LoVo (cell line): ENCODE data around the gene TRHDE.

ENCODE experiments used
- DNase-seq: peaks from one replicate; pipeline ENCODE4 v3.0.0-alpha.2; 2016; ENCODE audit warnings: low spot score

Gene TRHDE

DNA sequence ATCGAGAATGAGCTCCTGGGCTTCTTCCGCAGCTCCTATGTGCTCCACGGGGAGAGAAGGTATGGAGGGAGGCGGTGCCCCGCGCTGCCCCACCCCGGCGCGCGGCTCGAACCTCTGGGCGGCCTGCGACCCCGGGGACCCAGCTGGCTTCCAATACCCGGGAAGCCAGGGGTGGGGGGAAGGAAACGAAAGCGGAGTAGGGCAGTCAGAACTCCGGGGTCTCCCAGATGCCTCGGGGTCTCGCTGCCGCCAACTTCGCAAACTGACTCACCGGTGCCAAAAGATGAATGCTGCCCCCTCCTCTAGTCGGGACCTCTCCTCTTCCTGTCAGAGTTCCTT is 1.3 kb downstream of the TRHDE start:
- DNase-seq = no peak

DNA sequence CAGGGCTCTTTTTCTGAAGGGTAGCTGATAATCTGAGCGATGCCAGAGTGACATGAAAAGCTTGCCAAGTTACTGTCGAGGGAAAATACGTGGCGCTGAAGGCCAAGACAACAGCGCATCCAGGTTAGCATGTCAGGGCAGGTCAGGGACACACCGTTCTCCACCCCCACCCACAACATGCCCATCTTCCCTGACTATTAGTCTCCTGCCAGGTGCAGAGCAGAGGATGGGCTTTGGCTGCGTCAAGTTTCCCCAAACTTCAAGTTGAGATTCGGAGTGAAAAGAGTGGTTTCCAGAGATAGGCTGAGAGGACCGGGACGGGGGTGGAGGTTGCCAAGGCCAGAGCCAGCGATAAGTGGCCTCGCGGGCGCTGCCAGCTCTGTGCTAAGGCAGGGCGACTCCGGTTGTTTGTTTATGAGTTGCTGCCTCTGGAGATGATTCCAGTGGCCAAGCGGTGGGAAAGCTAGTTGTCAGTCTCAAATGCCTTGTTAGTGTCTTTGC is 1.7 kb downstream of the TRHDE start:
- no peak for DNase-seq

DNA sequence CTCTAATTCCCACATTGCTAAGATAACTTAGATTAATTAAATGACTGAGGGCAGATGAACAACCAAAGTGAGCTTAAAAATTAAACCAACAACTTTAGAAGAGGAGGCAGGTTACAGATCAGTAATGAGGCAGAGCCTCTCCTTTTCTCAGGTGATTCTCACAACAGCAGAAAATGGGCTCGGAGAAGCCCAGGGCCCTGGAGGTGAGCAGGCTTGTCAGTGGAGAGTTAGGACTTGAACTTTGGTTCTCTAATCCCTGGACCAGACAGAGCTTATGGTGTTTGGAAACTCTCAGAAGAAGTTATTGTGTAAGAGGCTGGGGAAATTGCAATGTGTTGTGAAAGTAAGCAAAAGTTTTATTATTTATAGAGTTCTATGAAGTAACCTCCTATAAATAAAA is 2.8 kb downstream of the TRHDE start:
- no peak for DNase-seq

GRCh38 chr12:72275526-72275925 is 3.4 kb downstream of the TRHDE start:
- no peak for DNase-seq

DNA sequence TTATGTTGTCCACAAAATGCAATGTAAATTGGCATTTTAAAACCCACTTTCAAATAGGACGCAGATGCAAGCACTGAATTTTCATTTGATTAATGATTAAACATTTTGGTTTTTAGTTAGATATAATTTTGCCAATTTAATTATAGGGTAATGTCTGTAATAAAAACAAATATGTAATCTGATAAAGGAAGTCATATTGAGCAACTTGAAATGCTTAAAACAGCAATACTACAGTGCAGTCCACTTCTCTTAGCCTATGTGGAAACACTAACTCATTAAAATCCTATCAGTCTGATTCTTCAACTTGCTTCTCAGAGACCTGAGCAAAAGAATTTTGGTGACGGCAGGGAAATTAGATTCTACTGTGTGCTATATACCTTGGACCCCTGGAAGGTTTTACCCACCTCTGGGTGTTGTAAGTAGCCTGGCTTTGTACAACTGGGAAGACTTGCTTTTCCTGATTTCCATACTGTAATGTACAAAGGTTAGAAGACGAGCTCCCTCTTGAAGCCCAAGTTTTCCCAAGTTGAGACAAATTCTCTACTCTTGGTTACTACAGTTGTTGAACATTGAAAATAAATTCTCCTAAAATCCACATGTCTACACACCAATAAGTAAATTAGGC is 4.1 kb downstream of the TRHDE start:
- no peak for DNase-seq

DNA sequence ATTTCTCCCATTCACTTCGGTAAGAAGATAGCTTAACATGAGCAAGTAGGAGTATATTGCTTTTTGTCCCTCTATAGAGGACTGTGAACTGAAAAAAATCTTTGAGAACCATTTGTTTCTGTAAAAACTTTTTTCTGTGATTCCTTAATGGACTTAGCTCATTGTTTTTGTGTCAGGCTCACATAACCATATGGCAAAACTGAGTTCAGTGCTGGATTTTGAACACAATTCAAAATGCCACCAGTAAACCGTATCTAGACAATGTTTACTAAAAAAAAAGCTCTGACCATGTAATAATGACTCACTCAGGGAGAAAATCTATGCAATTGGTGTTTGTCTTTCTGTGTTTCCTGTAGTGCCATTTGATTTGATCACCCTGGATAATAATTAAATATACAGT is 5.2 kb downstream of the TRHDE start:
- DNase-seq = no peak

DNA sequence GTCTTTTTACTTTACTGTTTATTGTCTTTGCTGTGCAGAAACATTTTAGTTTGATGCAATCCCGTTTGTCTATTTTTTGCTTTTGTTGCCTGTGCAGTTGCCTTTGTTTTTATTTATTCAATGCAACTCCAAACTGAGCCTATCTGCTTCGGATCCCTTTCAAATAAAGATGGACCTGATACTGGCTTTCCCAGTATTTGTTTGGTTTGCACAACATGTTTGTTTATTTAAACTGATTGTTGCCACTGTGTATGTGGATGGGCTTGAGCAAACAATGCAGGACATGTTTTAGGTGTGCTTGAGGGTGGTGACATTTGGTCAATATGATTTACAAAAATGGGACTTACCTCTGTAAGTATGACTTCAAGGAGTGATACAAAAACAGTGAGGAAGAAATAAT is 6.7 kb downstream of the TRHDE start:
- DNase-seq = no peak

GRCh38 chr12:72281126-72281525 is 9.0 kb downstream of the TRHDE start:
- DNase-seq = no peak

DNA sequence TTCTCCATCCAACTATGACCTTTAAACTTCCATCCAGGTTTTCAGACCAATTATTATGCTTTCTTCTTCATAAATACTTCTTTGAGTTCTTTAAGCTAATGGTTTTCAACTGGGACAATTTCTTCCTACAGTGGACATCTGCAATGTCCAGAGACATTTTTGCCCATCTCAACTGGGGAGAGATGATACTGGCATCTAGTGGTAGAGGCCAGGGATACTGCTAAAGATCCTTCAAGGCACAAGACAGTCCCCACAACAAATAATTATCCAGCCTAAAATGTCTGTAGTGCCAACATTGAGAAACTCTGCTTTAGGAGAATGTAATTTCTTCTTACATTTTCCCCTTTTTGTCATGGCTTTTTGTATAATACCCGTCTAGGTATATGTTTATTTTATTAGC is 10.6 kb downstream of the TRHDE start:
- no peak for DNase-seq

DNA sequence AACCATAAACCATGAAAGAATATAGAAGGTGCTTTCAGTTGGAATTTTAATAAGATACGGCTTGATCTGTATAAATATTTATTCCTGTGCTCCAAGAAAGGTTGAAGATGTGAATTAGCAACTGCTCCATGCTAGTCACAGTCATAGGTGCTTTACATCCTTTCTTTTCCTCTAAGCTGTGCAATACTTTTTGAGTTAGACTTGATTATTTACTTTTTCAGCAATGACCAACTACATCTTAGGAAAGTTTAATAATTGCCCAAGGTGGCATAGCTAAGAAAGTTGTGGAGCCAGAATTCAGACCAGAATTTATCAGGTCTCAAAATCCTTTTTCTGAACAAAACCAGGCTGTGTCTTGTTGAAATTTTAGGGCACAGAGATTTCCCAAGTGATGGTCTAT is 13.7 kb downstream of the TRHDE start:
- no peak for DNase-seq

DNA sequence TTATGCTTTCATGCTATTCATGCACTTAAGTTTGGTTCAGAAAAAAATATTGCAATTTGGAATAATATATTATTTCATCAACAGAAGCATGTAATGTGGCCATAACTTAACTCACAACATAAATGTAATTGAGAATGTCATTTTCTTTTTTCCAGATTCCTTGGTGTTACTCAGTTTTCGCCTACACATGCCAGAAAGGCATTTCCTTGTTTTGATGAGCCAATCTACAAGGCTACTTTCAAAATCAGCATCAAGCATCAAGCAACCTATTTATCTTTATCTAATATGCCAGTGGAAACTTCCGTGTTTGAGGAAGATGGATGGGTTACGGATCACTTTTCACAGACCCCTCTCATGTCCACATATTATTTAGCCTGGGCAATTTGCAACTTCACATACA is 14.4 kb downstream of the TRHDE start:
- no peak for DNase-seq

DNA sequence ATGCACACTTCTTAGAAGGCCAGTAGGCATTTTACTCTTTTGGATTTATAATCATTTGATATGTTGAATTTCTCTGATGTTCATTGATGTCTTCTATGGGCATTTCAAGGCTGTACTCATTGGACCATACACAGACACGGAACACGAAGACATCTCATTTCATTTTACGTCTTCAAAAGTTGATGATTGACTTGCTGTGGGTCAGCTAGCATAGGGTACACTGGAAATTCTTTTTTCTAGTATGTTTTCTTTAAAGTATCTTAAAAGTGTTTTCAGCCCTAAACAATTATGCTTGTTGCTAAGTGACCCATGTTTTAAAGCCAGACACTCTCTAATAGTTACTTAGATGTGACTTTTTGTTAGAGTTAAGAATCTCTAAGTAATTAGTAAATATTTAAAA is 16.3 kb downstream of the TRHDE start:
- DNase-seq = no peak

- DNase-seq = no peak
Measured at GRCh38 chr12:72288911-72289310, 16.7 kb downstream of the TRHDE start.

- DNase-seq = no peak
Measured at GRCh38 chr12:72289633-72290032, 17.5 kb downstream of the TRHDE start.

DNA sequence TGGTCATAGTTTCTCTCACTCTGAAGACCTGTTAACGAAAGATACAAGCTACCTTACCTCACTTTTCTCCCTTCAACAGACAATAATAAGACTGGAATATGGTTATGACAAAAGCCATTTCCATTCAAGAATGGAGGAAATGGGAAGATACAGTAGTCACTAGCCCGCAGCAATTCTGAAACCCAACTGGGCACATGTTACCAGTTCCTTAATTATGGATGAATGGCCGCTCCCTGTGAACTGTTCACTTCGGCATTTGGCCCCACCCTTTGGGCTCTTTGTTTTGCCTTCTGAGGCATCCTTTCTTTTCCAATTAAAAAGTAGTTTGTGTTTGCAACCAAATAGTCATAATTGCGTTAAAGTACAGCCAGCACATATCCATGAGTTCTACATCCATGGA is 19.0 kb downstream of the TRHDE start:
- no peak for DNase-seq

DNA sequence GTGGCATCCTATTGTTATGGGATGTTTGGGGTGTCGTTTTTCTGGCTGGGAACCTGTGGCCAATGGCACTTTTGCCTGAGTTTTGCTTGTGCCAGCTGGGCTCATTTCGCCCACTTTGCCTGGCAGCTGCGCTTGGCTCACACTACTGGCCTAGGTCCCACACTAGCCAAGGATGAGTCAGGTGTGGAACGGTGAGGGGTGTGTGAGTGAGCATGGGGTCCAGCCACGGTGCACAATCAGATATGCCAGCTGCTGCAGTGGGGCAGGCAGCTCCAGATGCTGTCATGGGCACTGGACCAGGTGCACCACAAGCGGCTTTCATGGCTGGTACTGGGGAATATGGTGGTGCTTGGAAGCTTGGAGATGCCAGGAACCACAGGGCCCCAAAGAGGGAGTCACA is 21.5 kb downstream of the TRHDE start:
- no peak for DNase-seq

DNA sequence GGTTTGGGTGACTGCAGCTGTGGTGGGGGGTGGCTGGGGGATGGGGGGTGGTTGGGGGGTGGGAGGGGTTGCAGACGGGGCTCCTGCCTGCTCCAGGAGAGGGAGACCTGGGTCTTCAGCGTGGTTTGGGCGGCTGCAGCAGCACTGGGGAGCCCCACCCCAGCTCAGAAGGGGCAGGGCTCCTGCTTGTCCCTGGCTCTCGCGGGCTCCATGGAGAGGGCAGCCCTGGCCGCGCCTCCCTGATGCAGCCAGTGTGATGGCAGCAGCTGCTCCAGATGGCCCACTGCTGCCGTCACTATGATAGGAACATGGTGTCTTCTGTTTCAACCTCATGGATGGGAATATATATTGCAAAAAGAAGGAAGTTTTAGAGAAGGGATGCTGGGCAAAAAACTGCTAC is 22.9 kb downstream of the TRHDE start:
- DNase-seq = no peak

- no peak for DNase-seq
Measured at GRCh38 chr12:72295744-72296143, 23.6 kb downstream of the TRHDE start.

DNA sequence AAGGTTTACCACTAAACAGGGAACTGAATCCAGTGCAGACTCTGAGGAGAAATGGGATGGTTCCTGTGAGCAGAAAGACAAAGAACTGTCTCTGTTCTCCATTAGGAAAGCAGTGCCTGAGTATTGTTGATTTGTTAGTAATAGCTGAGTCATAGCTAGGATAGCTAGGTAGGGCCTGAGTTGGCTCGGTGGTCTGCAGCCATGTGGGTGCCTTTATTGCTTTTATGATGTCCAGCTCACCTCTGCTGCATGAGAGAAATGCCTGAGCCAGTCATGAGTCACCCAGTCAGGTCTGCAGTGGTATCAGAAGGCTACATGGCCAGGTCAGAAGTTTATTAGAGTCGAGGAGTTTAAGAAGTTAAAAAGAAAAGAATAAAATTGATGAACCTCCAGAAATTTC is 24.2 kb downstream of the TRHDE start:
- peak; percentile 64 for DNase-seq

GRCh38 chr12:72297666-72298065 is 25.5 kb downstream of the TRHDE start:
- DNase-seq = no peak

DNA sequence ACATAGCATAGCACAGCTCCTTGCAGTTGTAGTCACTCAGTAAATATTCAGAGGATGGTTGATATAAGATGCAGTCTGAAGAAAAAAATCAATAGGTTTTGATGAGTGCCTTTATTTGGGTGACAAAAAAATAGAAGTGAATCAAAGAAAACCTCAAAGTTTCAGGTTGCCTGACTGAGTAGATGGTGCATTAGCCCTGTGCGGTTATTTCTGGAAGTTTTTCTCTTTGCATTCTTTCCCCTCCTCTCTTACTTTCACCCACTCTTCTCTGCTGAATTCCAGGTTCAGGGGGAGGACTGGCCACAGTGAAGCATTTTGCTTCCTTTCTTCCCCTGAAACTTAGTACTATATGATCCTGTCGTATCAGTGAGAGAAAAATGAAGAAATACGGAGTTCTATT is 28.6 kb downstream of the TRHDE start:
- DNase-seq = no peak

DNA sequence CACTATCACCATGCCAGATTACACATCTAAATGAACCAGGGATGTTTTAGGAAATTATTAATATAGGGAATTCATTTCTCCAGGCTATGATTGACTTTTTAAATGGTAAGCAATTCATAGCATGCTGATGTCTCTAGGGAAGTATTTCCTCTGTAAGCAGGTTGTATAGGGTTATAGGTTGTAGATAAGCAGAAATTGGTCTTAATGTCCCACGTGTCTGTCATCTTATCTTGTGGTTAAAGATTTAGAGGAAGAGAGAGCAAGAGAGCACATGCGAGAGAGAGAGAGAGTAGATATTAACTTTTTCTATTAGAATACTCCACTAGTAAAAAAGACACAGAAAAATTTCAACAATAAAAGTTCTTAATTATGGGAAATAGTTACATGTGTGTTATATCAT is 32.6 kb downstream of the TRHDE start:
- DNase-seq = no peak

DNA sequence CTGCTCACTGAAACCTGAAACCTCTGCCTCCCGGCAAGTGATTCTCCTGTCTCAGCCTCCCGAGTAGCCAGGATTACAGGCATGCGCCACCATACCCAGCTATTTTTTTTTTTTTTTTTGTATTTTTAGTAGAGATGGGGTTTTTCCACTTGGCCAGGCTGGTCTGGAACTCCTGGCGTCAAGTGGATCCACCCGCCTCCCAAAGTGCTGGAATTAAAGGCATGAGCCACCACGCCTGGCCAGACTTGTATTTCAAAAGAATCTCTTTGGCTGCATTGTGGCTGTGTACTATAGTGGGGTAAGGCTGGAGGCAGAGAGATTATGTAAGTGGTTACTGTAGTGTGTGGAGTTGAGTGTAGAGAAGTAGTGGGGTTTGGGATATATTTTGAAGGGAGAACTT is 35.1 kb downstream of the TRHDE start:
- no peak for DNase-seq

DNA sequence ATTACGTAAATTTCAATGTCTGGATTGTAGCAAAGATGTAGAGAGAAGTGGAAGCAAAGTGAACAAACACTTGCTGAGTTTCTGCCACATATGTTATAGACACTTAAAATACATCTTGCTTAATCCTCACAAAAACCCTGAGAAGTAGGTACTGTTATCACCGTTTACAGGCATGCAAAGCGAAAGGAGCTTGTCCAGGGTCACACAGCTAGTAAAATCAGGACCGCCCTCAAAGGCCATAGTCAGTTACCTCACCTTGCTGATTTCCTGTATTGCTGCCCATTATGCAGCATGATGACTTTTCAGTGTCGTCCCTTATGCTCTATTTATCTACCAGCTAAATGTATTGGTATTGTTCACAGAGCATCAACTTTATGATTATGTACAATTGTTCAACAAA is 39.8 kb downstream of the TRHDE start:
- DNase-seq = no peak

GRCh38 chr12:72313806-72314205 is 41.6 kb downstream of the TRHDE start:
- DNase-seq = no peak
